H1 (cell line): ENCODE data around the gene TP53BP1. TPM values are rescaled to one million over a fixed set of nuclear protein-coding genes. Genes with fewer than 3 reads are reported as not detected.

Experiments
- CTCF ChIA-PET: fragments of 300-600 bp; sonication (Branson Sonifier 250); formaldehyde crosslinking; loops from one replicate; lab custom pipeline; 2021; ENCODE audit not compliant: partially characterized antibody; lab: Charles Lee
- POLR2A ChIA-PET: fragments of 300-600 bp; sonication (Branson Sonifier 250); formaldehyde crosslinking; loops from one replicate; lab custom pipeline; 2021; ENCODE audit warnings: inconsistent platforms; ENCODE audit not compliant: partially characterized antibody; lab: Charles Lee
- DNase-seq, 2 experiments: peaks; one replicate each; pipeline versions ENCODE4 v3.0.0 to v3.0.0-alpha.2; 2010 to 2022; ENCODE audit warnings: low spot score in 2 of 2, low read depth in 1 of 2, mixed read lengths in 1 of 2
- FAIRE-seq: peaks from 2 replicates; lab custom pipeline; 2011; peaks lifted over from hg19 to GRCh38; lab: Jason Lieb, UNC
- H2AFZ ChIP-seq: 2 replicates; pipeline ENCODE4 v1.8.1; 2012; ENCODE audit warnings: low read length, inconsistent platforms
- H2AK5ac ChIP-seq: 2 replicates; pipeline ENCODE4 v1.6.1; 2013; ENCODE audit warnings: low read depth, low read length
- H2BK120ac ChIP-seq: replicated peaks from 2 replicates; pipeline ENCODE3; 2013; ENCODE audit warnings: low read depth, low read length, inconsistent platforms
- H2BK12ac ChIP-seq: 2 replicates; pipeline ENCODE4 v1.6.1; 2013; ENCODE audit warnings: low read depth, low read length
- H2BK15ac ChIP-seq: 2 replicates; pipeline ENCODE4 v1.6.1; 2013; ENCODE audit warnings: low read length
- H2BK20ac ChIP-seq: 2 replicates; pipeline ENCODE4 v1.6.1; 2013; ENCODE audit warnings: low read length
- H2BK5ac ChIP-seq: 2 replicates; pipeline ENCODE4 v1.6.1; 2013; ENCODE audit warnings: low read depth, low read length
- H3K14ac ChIP-seq: 2 replicates; pipeline ENCODE4 v1.6.1; 2013; ENCODE audit warnings: inconsistent platforms; ENCODE audit not compliant: insufficient read length
- H3K18ac ChIP-seq: 2 replicates; pipeline ENCODE4 v1.6.1; 2013; ENCODE audit warnings: low read length; ENCODE audit errors: extremely low read depth
- H3K23ac ChIP-seq: 2 replicates; pipeline ENCODE4 v1.6.1; 2013; ENCODE audit warnings: inconsistent platforms; ENCODE audit not compliant: insufficient read length
- H3K23me2 ChIP-seq: 2 replicates; pipeline ENCODE4 v1.6.1; 2013; ENCODE audit warnings: low read depth, low read length
- H3K27ac ChIP-seq: 2 replicates; pipeline ENCODE4 v1.6.1; 2011; ENCODE audit warnings: low read depth, low read length, inconsistent platforms
- H3K27me3 ChIP-seq, 4 experiments: replicated peaks in 1 of 4; 1 replicate in 1 of 4; 2 replicates in 3 of 4; pipeline versions ENCODE4 v1.6.1 to v1.8.1; 2011 to 2013; ENCODE audit warnings: low read length in 3 of 4, mild to moderate bottlenecking in 3 of 4, inconsistent platforms in 2 of 4, mixed read lengths in 2 of 4, moderate library complexity in 1 of 4; ENCODE audit not compliant: control insufficient read depth in 3 of 4, insufficient read depth in 3 of 4; ENCODE audit errors: extremely low read depth in 1 of 4
- H3K36me3 ChIP-seq, 4 experiments: 2 replicates each; pipeline versions ENCODE4 v1.6.1 to v1.8.1; 2011 to 2013; ENCODE audit warnings: mild to moderate bottlenecking in 4 of 4, low read length in 3 of 4, moderate library complexity in 2 of 4, control low read depth in 1 of 4, inconsistent platforms in 1 of 4; ENCODE audit not compliant: insufficient read depth in 4 of 4, control insufficient read depth in 2 of 4
- H3K4ac ChIP-seq: replicated peaks from 2 replicates; pipeline ENCODE3; 2013; ENCODE audit warnings: low read length, low read depth, mixed read lengths, inconsistent platforms; ENCODE audit not compliant: insufficient read length
- H3K4me1 ChIP-seq, 4 experiments: replicated peaks in 1 of 4; 1 replicate in 1 of 4; 2 replicates in 3 of 4; pipeline versions ENCODE4 v1.6.1 to v1.8.1; 2011 to 2013; ENCODE audit warnings: low read length in 3 of 4, inconsistent platforms in 2 of 4, mixed read lengths in 1 of 4; ENCODE audit not compliant: insufficient read depth in 4 of 4, control insufficient read depth in 3 of 4
- H3K4me2 ChIP-seq, 2 experiments: 2 replicates each; pipeline versions ENCODE4 v1.6.1 to v1.8.1; 2011 to 2013; ENCODE audit warnings: low read depth in 2 of 2, low read length in 2 of 2, control low read depth in 1 of 2, inconsistent platforms in 1 of 2, mild to moderate bottlenecking in 1 of 2; ENCODE audit not compliant: insufficient read depth in 1 of 2
- H3K4me3 ChIP-seq, 4 experiments: fragments of 200-600, 300-600 bp in 1 of 4; sonication (generic), shearing (Covaris generic), sonication (Bioruptor Twin) in 1 of 4; 2 replicates each; pipeline versions ENCODE4 v1.5.1 to v1.8.1; 2011 to 2016; ENCODE audit warnings: low read length in 4 of 4, low read depth in 3 of 4, control low read depth in 2 of 4, inconsistent platforms in 2 of 4, mild to moderate bottlenecking in 2 of 4, mixed read lengths in 1 of 4, moderate library complexity in 1 of 4; ENCODE audit not compliant: insufficient read depth in 2 of 4; ENCODE audit errors: extremely low read depth in 1 of 4
- H3K56ac ChIP-seq: replicated peaks from 2 replicates; pipeline ENCODE3; 2013; ENCODE audit warnings: low read depth, mild to moderate bottlenecking, mixed read lengths, low read length, inconsistent platforms; ENCODE audit not compliant: insufficient read length
- H3K79me1 ChIP-seq: 2 replicates; pipeline ENCODE4 v1.6.1; 2013; ENCODE audit warnings: low read depth, low read length, control low read depth
- H3K79me2 ChIP-seq, 2 experiments: 2 replicates each; pipeline versions ENCODE4 v1.6.1 to v1.8.1; 2012 to 2013; ENCODE audit warnings: low read length in 2 of 2, mild to moderate bottlenecking in 2 of 2, inconsistent platforms in 1 of 2; ENCODE audit not compliant: insufficient read depth in 2 of 2, control insufficient read depth in 1 of 2
- H3K9ac ChIP-seq, 4 experiments: replicated peaks in 1 of 4; 1 replicate in 1 of 4; 2 replicates in 3 of 4; pipeline versions ENCODE4 v1.6.1 to v1.8.1; 2011 to 2013; ENCODE audit warnings: low read depth in 3 of 4, low read length in 3 of 4, control low read depth in 2 of 4, mild to moderate bottlenecking in 2 of 4, moderate library complexity in 2 of 4, inconsistent platforms in 1 of 4; ENCODE audit errors: extremely low read depth in 1 of 4
- H3K9me3 ChIP-seq, 2 experiments: 2 replicates each; pipeline versions ENCODE4 v1.6.1 to v1.8.1; 2012 to 2013; ENCODE audit warnings: mild to moderate bottlenecking in 2 of 2, moderate library complexity in 2 of 2, control low read depth in 1 of 2, inconsistent platforms in 1 of 2, low read depth in 1 of 2, low read length in 1 of 2, mixed read lengths in 1 of 2; ENCODE audit not compliant: insufficient read depth in 2 of 2
- H4K20me1 ChIP-seq, 2 experiments: replicated peaks in 1 of 2; 2 replicates each; pipeline versions ENCODE3 to v1.8.1; 2011 to 2013; ENCODE audit warnings: inconsistent platforms in 2 of 2, low read length in 2 of 2, mild to moderate bottlenecking in 1 of 2; ENCODE audit not compliant: insufficient read depth in 2 of 2, control insufficient read depth in 1 of 2
- H4K5ac ChIP-seq: 2 replicates; pipeline ENCODE4 v1.6.1; 2013; ENCODE audit warnings: low read length, low read depth, mixed read lengths, inconsistent platforms; ENCODE audit not compliant: insufficient read length
- H4K8ac ChIP-seq: 2 replicates; pipeline ENCODE4 v1.8.0; 2013; ENCODE audit warnings: mild to moderate bottlenecking, moderate library complexity, low read length, inconsistent platforms; ENCODE audit not compliant: insufficient read depth; ENCODE audit errors: extremely low read depth
- H4K91ac ChIP-seq: replicated peaks from 2 replicates; pipeline ENCODE3; 2013; ENCODE audit warnings: low read length, mixed read lengths, inconsistent platforms; ENCODE audit not compliant: insufficient read length
- CTCF ChIP-seq, 3 experiments: IDR thresholded peaks; 1 replicate in 2 of 3; 2 replicates in 1 of 3; pipeline versions ENCODE4 v1.5.1 to v1.6.1; 2011; ENCODE audit warnings: low read length in 3 of 3, mild to moderate bottlenecking in 3 of 3, inconsistent platforms in 2 of 3, low read depth in 1 of 3, moderate library complexity in 1 of 3; ENCODE audit not compliant: insufficient read depth in 1 of 3; ENCODE audit errors: control extremely low read depth in 1 of 3
- PHF8 ChIP-seq: fragments of 200-600 bp; sonication (generic); conservative IDR thresholded peaks from 2 replicates; pipeline ENCODE4 v1.7.1; 2012; ENCODE audit warnings: low read depth, mild to moderate bottlenecking, inconsistent platforms, low read length, moderate library complexity
- SUZ12 ChIP-seq: fragments of 200-600 bp; sonication (generic); IDR thresholded peaks from 2 replicates; pipeline ENCODE4 v1.6.1; 2012; ENCODE audit warnings: mild to moderate bottlenecking, inconsistent platforms, low read length, moderate library complexity, mixed read lengths
- WGBS, 2 experiments: shearing (Covaris generic) in 1 of 2; methylation state at CpG; one replicate each; pipeline versions ENCODE4 v1.1.6 to v1.1.7; 2013 to 2015; ENCODE audit warnings: low lambda C conversion rate in 2 of 2, mixed read lengths in 2 of 2, inconsistent platforms in 1 of 2, low coverage in 1 of 2, missing lambda C conversion rate in 1 of 2; ENCODE audit not compliant: insufficient replicate concordance in 2 of 2, insufficient coverage in 1 of 2, insufficient read length in 1 of 2; ENCODE audit errors: extremely low coverage in 1 of 2, missing lambda C conversion rate in 1 of 2; 5-methylcytosine and 5-hydroxymethylcytosine counted together
- polyA plus RNA-seq, 7 experiments: library from polyadenylated mRNA; depleted of rRNA in 3 of 7; stranded (reverse) in 5 of 7; unstranded in 2 of 7; fragments of >200 nt in 5 of 7; fragments of 200-250 nt in 2 of 7; gene quantifications; 1 replicate in 5 of 7; 2 replicates in 1 of 7; 4 replicates in 1 of 7; pipeline versions ENCODE4 v1.2.1 to v1.2.3, GENCODE V29; 2011 to 2013; ENCODE audit warnings: missing spikeins in 2 of 7, mixed read lengths in 2 of 7
- total RNA-seq: library from RNA; stranded (reverse); fragmentation: NEBNext Ultra II Directional; extraction: Animal tissue kit (Norgen Biotek cat#: 25700); gene quantifications from 2 replicates; pipeline ENCODE4 v1.2.1, GENCODE V29; 2021

Gene TP53BP1
- total and polyA plus RNA-seq, 2 of the 8 experiments (the other 6 are each of a cell fraction or from before 2014, with no cell fraction given) = 34.1 to 63.6 TPM

GRCh38 chr15:43525131-43525530 lies 32.2 kb upstream of the TP53BP1 start:
- POLR2A ChIA-PET = no interaction called here

More at GRCh38 chr15:43525131-43525530, 32.2 kb upstream of the TP53BP1 start:
- H4K8ac ChIP-seq = no peak overlapping the region
- no peaks in the 10 kb centered on the region for H3K36me3 ChIP-seq
- H3K23ac ChIP-seq = no peak overlapping the region
- no peak overlapping the region for H3K56ac ChIP-seq
- H2BK12ac ChIP-seq = no peak overlapping the region
- no peaks in the 10 kb centered on the region for H3K9me3 ChIP-seq
- H2BK20ac ChIP-seq = no peak overlapping the region
- 87% methylated on average over 4 of the region's 4 CpGs; no CpG with 5 or more reads in 1 of the 2 experiments for WGBS, 2 experiments
- FAIRE-seq (no peak), DNase-seq (no peak)
- H2BK15ac ChIP-seq = no peak overlapping the region
- H3K4me2 ChIP-seq = no peak overlapping the region
- peaks cover 0 to 6% (median 3%) of the 10 kb centered on the region in 4 experiments; a peak in 5 of 7 replicates for H3K27me3 ChIP-seq
- H3K79me1 ChIP-seq = no peaks in the 10 kb centered on the region
- H4K20me1 ChIP-seq = no peaks in the 10 kb centered on the region
- H3K4me1 ChIP-seq = peaks cover 0 to 4% (median 0%) of the 10 kb centered on the region in 4 experiments; a peak in 1 of 7 replicates
- no peak overlapping the region for H2AFZ ChIP-seq
- no peak overlapping the region for H3K14ac ChIP-seq
- no peak overlapping the region for H4K91ac ChIP-seq
- no peak overlapping the region for H3K9ac ChIP-seq
- no peak overlapping the region for H3K18ac ChIP-seq
- TF ChIP-seq CTCF (IDR thresholded peaks at IDR 0.05; ENCODE audit: control extremely low read depth in 1 of 3, insufficient read depth in 1 of 3, low read depth in 1 of 3, low read length in 3 of 3) (no peak), SUZ12 (no peak), PHF8 (no peak)
- H3K4me3 ChIP-seq = no peak overlapping the region
- no peaks in the 10 kb centered on the region for H3K79me2 ChIP-seq
- no peak overlapping the region for H4K5ac ChIP-seq
- no peak overlapping the region for H3K27ac ChIP-seq
- H2BK120ac ChIP-seq = no peak overlapping the region
- no peak overlapping the region for H3K4ac ChIP-seq
- CTCF ChIA-PET = interaction anchor here (0.6 to 3.9 kb wide), 3 partner anchors 11 to 39 kb away, joined by 3 to 34 read pairs (median 26); no protein-coding TSS in a partner anchor
- no peaks in the 10 kb centered on the region for H3K23me2 ChIP-seq
- H2BK5ac ChIP-seq = no peak overlapping the region
- no peak overlapping the region for H2AK5ac ChIP-seq
